Left cardiac atrium (tissue), 4 donors: ENCODE data around the gene TWIST2. TPM values are rescaled to one million over a fixed set of nuclear protein-coding genes. Genes with fewer than 3 reads are reported as not detected.

ENCODE experiments used
- ATAC-seq, 2 donors: fragments of 200-7000 bp; cut with Tn5 transposase; one replicate each; pipeline ENCODE4 v1.9.1; 2020; ENCODE audit warnings: mild to moderate bottlenecking in 2 of 2, moderate library complexity in 2 of 2
- DNase-seq: peaks from one replicate; pipeline ENCODE4 v3.0.0-alpha.2; 2020
- intact Hi-C, 2 donors: fragments of 100-400 bp; cut with DNase I; formaldehyde crosslinking; loops; one replicate each; pipeline versions ENCODE4 v1.14.1 to v1.15.1; 2022 to 2023
- total RNA-seq, 2 donors: library from RNA; stranded (reverse); fragmentation: NEBNext Ultra II Directional; extraction: Animal tissue kit (Norgen Biotek cat#: 25700); gene quantifications; one replicate each; pipeline ENCODE4 v1.2.1, GENCODE V29; 2021
- donor health status: DM: no; HTN: yes; CAD: no.
- donor health status: DM: no; HTN: yes; CAD: no; lungs with severe emphysema.
- donor health status: DM: yes; HTN: yes; CAD: no.
- donor health status: Dilated cardiomyopathy.

TWIST2 gene
- total RNA-seq, 2 donors from 2014 or later = 7.6 to 8.3 TPM

DNA sequence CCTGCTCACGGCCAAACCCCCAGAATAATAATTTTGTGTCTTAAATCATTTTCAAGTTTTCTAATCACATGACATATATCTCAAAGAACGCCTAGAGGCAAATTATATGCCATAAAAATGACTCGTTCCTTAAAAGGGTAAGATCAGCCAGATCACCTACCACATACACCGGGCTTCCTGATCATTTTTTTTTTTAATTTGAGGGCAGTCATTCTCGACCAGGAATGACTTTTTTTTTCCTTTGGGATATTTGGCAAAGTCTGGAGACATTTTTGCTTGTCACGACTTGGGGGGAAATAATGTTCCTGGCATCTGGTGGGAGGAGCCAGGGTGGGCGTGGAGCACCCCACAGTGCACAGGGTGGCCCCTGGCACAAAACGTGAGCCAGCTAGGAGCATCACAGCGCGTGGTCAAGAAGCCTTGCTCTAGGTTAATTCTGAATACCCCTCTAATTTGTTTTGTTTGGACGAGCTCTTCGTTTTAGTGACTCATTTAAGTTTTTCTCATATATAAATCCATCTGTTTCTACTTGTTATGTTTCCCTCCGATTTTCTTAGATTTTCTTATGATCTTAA lies 94.9 kb downstream of the TWIST2 start:
- intact Hi-C loops = no loop called here
- ATAC-seq = no peak
- no peak for DNase-seq

- ATAC-seq (no peak), DNase-seq (no peak)
- intact Hi-C loops = no loop called here
These were observed 95.6 kb downstream of the TWIST2 start for GRCh38 chr2:238943338-238944067.

- intact Hi-C loops = no loop called here
- peak; percentile 73 for DNase-seq
- peak; percentile 72 to 88 for ATAC-seq
These were observed 97.7 kb downstream of the TWIST2 start for GRCh38 chr2:238945433-238946150.

- DNase-seq = no peak
- intact Hi-C loops = no loop called here
- no peak for ATAC-seq
These were observed 98.7 kb downstream of the TWIST2 start for GRCh38 chr2:238946318-238947242.

GRCh38 chr2:238947243-238947760 lies 99.4 kb downstream of the TWIST2 start:
- intact Hi-C loops = no loop called here
- no peak for ATAC-seq

GRCh38 chr2:238947920-238948710 lies 100.2 kb downstream of the TWIST2 start:
- intact Hi-C loops = no loop called here
- DNase-seq (peak; percentile 63), ATAC-seq (peak; percentile 75 to 85)

More at GRCh38 chr2:238947243-238947760, 99.4 kb downstream of the TWIST2 start:
- no peak for DNase-seq

DNA sequence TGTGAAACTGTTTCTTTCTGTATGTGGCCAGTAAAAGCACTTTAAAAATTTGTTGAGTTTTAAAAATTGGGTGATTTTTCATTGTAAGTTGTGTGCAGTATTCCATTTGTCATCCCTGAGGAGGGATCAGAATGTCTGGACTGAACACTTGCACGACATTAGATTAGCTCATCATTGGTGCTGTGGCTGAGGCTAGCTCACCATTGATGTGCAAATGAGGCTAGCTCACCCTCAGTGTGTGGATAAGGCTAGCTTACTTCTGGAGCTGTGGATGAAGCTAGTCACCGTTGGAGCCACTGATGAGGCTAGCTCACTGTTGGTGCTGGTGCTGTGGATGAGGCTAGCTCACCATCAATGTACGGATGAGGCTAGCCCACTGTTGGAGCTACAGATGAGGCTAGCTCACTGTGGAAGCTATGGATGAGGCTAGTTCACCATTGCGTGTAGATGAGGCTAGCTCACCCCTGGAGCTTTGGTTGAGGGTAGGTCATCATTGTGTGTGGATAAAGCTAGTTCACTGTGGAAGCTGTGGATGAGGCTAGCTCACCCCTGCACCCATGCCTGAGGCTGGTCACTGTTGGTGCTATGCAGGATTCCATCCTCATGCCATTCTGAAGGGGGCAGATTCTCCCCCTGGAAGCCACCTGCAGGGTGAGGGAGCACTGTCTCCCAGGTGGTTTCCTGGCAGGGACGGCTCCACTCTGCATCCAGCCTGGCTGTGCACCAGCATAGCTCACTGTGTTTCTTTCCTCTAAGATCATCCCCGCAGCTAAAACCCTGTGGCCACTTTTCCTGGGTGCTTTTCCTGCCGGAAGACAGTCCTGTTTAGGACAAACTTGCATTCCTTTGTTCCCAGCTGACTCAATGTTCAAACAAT lies 101.1 kb downstream of the TWIST2 start:
- DNase-seq (no peak), ATAC-seq (peak in 1 of 2 donors; percentile 4)
- intact Hi-C loops = no loop called here

- DNase-seq = no peak
- intact Hi-C loops = no loop called here
- no peak for ATAC-seq
These were observed 101.9 kb downstream of the TWIST2 start for GRCh38 chr2:238949710-238950345.

DNA sequence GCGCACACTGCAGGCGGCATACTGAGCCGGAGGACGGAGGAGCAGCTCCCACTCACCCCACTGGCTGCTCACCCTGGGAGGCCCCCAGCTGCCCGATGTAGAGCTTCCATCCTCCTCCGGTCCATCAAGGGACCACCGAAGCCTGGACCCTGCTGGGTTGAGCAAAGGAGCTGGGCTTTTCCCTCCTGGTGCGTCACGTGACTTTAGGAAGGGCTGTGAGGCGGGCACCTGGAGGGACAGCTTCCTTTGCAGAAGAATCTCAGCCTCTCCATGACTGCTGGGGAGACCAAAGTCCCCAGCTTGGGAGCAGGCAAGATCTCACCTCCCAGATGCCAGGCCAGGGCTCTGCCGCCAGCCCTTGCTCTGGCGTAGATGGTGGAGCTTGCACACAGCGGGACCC lies 102.7 kb downstream of the TWIST2 start:
- ATAC-seq (no peak), DNase-seq (no peak)
- intact Hi-C loops = no loop called here

DNA sequence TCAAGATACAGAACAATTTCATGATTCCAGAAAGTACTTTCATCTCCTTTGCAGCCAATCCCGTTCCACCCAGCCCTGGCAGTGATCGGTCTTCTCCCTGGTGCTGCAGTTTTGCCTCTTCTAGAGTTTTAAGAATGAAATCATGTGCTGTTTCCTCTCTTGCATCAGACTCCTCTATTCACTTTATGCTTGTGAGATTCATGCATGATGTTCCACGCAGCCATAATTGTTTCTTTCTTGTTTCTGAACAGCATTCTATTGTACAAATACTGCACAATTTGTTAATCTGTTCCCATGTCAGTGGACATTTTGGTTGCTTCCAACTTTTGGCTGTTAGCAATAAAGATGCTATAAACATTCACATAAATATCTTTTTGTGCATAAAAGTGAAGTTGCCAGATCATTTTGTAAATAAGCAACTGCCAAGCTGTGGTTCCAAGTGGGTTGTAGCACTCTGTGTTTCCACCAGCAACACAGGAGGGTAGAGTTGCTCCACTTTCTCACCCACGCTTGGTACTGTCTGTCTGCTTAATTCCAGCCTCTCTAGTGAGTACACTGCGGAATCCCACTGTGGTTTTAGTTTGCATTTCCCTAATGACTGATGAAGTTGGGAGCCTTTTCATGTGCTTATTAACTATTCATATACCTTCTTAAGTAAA lies 104.5 kb downstream of the TWIST2 start:
- ATAC-seq (no peak), DNase-seq (no peak)
- intact Hi-C loops = no loop called here

GRCh38 chr2:238954841-238955591 lies 107.1 kb downstream of the TWIST2 start:
- ATAC-seq (no peak), DNase-seq (no peak)
- intact Hi-C loops = no loop called here

- intact Hi-C loops = no loop called here
- DNase-seq = no peak
- no peak for ATAC-seq
These were observed 108.0 kb downstream of the TWIST2 start for GRCh38 chr2:238955648-238956531.

GRCh38 chr2:238956676-238957075 lies 108.8 kb downstream of the TWIST2 start:
- intact Hi-C loops = no loop called here
- ATAC-seq = no peak
- DNase-seq = no peak
